Endothelial cell (in vitro differentiated cells): ENCODE data around the gene NCR3LG1. TPM values are rescaled to one million over a fixed set of nuclear protein-coding genes. Genes with fewer than 3 reads are reported as not detected.

Experiments used
- DNase-seq: peaks from one replicate; pipeline ENCODE4 v3.0.0; 2021; ENCODE audit warnings: low spot score
- H3K27ac Mint-ChIP-seq: one replicate; pipeline ENCODE4 v1.8.0; 2021; ENCODE audit warnings: mixed read lengths, inconsistent platforms; ENCODE audit not compliant: unreplicated experiment
- H3K27me3 Mint-ChIP-seq: one replicate; pipeline ENCODE4 v1.8.0; 2021; ENCODE audit warnings: mild to moderate bottlenecking, moderate library complexity, mixed read lengths, inconsistent platforms; ENCODE audit not compliant: unreplicated experiment
- H3K36me3 Mint-ChIP-seq: one replicate; pipeline ENCODE4 v1.8.0; 2021; ENCODE audit warnings: mild to moderate bottlenecking, low read depth, mixed read lengths, inconsistent platforms; ENCODE audit not compliant: unreplicated experiment
- H3K4me1 Mint-ChIP-seq: one replicate; pipeline ENCODE4 v1.8.0; 2021; ENCODE audit warnings: mild to moderate bottlenecking, mixed read lengths, inconsistent platforms; ENCODE audit not compliant: unreplicated experiment
- H3K4me3 Mint-ChIP-seq: one replicate; pipeline ENCODE4 v1.8.0; 2021; ENCODE audit warnings: mild to moderate bottlenecking, mixed read lengths, inconsistent platforms; ENCODE audit not compliant: unreplicated experiment
- H3K9me3 Mint-ChIP-seq: one replicate; pipeline ENCODE4 v1.8.0; 2021; ENCODE audit warnings: mixed read lengths, inconsistent platforms; ENCODE audit not compliant: unreplicated experiment
- total RNA-seq: library from RNA; stranded (reverse); fragmentation: NEBNext Ultra II Directional; extraction: Animal tissue kit (Norgen Biotek cat#: 25700); gene quantifications from one replicate; pipeline ENCODE4 v1.2.1, GENCODE V29; 2021; ENCODE audit not compliant: unreplicated experiment
- TF ChIP-seq, protein P1 (sequence below): fragments of 200-600 bp; sonication (generic); IDR thresholded peaks from one replicate; pipeline ENCODE4 v1.5.0; 2021; ENCODE audit warnings: antibody characterized with exemption; ENCODE audit not compliant: unreplicated experiment

NCR3LG1 gene
- total RNA-seq, 1 donor from 2014 or later, result 0.23 TPM

DNA sequence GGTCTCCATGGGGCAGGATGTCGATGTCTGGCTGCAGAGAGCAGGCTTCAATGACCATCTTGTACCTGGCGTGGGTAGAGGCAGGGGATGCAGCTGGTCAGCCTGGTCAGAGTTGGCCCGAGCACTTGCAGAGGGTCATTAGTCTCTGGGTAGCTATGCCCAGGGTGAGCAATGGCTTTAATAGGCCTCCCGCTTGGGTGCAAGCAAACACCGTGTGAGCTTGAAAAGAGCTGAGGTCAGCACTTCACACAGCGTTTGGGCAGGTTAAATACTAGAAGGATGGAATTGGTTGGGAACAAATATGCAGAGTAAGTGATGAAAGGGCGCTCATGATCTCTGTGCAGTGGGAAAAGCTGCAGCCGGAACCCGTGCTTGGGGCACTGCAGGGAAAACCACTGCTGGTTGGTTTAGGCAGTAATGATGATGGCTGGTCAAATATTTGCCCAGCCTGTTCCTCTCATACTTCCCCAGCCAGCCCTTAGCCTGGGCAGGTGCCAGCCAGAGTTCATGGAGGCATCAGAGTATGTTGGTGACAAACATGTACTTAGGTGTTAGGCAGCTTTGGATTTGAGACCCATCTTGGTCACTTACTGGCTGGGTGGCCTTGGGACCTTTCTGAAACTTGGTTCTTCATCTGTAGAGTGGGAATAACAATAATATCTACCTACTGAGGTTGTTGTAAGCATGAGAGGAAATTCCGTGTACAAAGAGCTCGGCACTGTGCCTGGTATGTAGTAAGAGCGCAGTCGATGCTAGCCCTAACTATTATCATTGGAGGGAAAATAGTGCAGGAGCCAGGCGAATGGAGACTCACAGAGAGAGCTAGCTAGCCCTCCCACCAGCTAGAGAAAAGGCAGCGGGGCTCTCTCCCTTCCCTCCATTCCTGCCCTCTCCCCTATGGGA lies 62.1 kb downstream of the NCR3LG1 start:
- Mint-ChIP-seq H3K9me3 (no peaks in the 10 kb centered on the region), H3K36me3 (no peaks in the 10 kb centered on the region), H3K4me1 (peaks cover 5% of the 10 kb centered on the region), H3K4me3 (no peak overlapping the region), H3K27me3 (peaks cover 4% of the 10 kb centered on the region), H3K27ac (no peak overlapping the region)
- TF ChIP-seq, protein P1, sequence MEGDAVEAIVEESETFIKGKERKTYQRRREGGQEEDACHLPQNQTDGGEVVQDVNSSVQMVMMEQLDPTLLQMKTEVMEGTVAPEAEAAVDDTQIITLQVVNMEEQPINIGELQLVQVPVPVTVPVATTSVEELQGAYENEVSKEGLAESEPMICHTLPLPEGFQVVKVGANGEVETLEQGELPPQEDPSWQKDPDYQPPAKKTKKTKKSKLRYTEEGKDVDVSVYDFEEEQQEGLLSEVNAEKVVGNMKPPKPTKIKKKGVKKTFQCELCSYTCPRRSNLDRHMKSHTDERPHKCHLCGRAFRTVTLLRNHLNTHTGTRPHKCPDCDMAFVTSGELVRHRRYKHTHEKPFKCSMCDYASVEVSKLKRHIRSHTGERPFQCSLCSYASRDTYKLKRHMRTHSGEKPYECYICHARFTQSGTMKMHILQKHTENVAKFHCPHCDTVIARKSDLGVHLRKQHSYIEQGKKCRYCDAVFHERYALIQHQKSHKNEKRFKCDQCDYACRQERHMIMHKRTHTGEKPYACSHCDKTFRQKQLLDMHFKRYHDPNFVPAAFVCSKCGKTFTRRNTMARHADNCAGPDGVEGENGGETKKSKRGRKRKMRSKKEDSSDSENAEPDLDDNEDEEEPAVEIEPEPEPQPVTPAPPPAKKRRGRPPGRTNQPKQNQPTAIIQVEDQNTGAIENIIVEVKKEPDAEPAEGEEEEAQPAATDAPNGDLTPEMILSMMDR, result no peak
- DNase-seq, result no peak

DNA sequence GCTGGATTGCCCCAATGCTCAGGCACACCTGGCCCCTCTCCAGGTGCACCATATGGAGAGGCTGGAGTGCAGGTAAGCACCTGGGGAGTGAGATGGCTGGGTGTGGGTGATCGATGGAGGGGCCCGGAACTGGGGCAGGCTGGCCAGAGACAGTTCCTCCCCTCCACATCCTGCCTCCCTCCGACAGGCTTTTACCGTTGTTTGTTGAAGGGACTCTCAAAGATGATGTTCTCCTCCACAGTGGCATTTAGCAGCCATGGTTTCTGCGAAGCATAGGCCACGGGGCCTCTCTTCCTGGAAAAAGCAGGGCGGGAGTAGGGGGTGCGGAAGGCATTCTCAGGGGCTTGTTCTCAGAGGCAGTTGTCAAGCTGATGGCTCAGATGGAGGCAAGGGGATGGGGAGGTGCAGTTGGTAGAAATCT lies 62.7 kb downstream of the NCR3LG1 start:
- H3K27ac Mint-ChIP-seq, result no peak overlapping the region

DNA sequence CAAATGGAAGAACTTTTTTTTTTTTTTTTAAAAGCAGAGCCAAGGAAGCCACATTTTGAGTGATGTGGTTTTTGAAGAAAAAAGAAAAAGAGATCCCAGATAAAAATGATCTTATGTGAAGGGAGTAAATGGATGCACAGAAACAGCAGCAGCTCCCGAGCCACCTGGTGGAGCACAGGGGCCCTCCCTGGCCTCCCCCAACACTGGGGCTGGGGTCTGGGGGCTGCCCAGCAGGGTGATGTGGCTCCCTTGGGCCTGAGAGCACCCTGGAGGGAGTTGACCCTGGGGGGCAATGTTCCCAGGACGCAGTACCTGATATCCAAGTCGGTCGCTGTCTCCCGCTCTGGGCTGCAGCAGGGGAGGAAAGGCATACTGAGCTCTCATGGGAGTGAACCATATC lies 63.4 kb downstream of the NCR3LG1 start:
- no peak for DNase-seq
- Mint-ChIP-seq H3K4me3 (no peak overlapping the region), H3K36me3 (no peaks in the 10 kb centered on the region), H3K27me3 (peaks cover 4% of the 10 kb centered on the region), H3K27ac (no peak overlapping the region), H3K4me1 (peaks cover 5% of the 10 kb centered on the region), H3K9me3 (no peaks in the 10 kb centered on the region)
- TF ChIP-seq, protein P1, result no peak

More for the DNA sequence above, 62.7 kb downstream of the NCR3LG1 start:
- H3K4me1 Mint-ChIP-seq, result peaks cover 5% of the 10 kb centered on the region
- TF ChIP-seq, protein P1, result no peak
- DNase-seq, result no peak
- no peak overlapping the region for H3K4me3 Mint-ChIP-seq
- no peaks in the 10 kb centered on the region for H3K36me3 Mint-ChIP-seq
- H3K27me3 Mint-ChIP-seq, result peaks cover 4% of the 10 kb centered on the region
- no peaks in the 10 kb centered on the region for H3K9me3 Mint-ChIP-seq

DNA sequence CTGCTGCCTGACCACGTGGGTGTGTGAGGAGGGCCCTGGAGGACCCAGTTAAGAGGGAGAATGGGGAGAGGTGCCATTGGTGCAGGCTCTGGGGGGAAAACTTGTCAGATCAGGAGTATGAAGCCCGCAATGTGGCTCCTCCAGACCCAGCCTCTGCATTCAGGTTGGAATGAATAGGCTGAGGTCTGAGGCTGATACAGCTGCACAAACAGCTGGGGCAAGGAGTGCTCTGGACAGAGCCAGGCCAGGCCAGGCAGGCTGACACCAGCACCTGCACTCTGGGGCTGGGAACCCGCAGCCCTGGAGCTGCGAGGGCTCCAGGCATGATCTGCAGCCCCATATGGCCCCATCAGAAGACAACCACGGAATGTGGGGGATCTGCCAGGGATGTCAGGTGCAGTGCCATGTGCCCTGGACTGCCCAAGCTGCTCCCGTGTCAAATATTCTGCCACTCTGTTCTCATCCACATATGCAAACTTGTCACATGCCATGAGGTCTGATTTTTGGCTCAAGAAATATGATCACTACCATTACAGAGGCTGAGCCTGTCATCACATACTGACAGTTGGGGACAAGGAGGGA lies 64.0 kb downstream of the NCR3LG1 start:
- Mint-ChIP-seq H3K4me1 (peaks cover 5% of the 10 kb centered on the region), H3K27me3 (peaks cover 4% of the 10 kb centered on the region), H3K4me3 (no peak overlapping the region), H3K27ac (no peak overlapping the region), H3K36me3 (no peaks in the 10 kb centered on the region), H3K9me3 (no peaks in the 10 kb centered on the region)
- no peak for DNase-seq
- TF ChIP-seq, protein P1, result no peak

DNA sequence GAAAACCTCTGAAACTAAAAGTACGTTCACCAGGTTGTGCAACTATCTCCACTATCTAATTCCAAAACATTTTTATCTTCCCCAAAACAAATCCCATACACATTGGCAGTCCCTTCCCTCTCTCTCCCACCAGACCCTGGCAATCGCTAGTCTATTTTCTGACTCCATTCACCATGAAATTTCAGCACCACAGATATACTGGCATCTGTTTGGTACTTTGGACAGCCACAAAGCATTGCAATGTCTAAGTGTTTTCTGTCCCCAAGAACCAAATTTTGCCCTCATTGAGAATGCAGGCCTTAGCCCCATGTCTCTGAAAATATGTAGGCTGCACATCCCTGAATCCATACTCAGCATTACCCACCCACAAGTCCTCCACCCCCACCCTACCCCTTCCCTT lies 64.9 kb downstream of the NCR3LG1 start:
- H3K36me3 Mint-ChIP-seq, result no peaks in the 10 kb centered on the region
- TF ChIP-seq, protein P1, result no peak
- no peak for DNase-seq
- H3K4me1 Mint-ChIP-seq, result no peaks in the 10 kb centered on the region
- no peak overlapping the region for H3K4me3 Mint-ChIP-seq
- no peaks in the 10 kb centered on the region for H3K9me3 Mint-ChIP-seq
- H3K27me3 Mint-ChIP-seq, result peaks cover 4% of the 10 kb centered on the region
- H3K27ac Mint-ChIP-seq, result no peak overlapping the region
